Activated T-helper 1 cell treated with anti-CD3 and anti-CD28 coated beads, Interleukin-2, amount 50 U/mL, for 16 hours (primary cell): Measurements from ENCODE around the gene DOCK8.

Source experiments
- DNase-seq, 2 donors: peaks; one replicate each; pipeline ENCODE4 v3.0.0-alpha.2; 2020; ENCODE audit warnings: low read depth in 1 of 2, low spot score in 1 of 2

The DOCK8 gene

GRCh38 chr9:306907-307306 lies 92.2 kb downstream of the DOCK8 start:
- DNase-seq = peak in 1 of 2 donors; percentile 24

- DNase-seq = no peak
These were observed 97.2 kb downstream of the DOCK8 start for GRCh38 chr9:311841-312240.

GRCh38 chr9:312596-313320 lies 98.1 kb downstream of the DOCK8 start:
- no peak for DNase-seq

GRCh38 chr9:316382-316965 lies 101.8 kb downstream of the DOCK8 start:
- no peak for DNase-seq

GRCh38 chr9:318646-319045 lies 104.0 kb downstream of the DOCK8 start:
- DNase-seq = no peak

- DNase-seq = no peak
These were observed 110.3 kb downstream of the DOCK8 start for GRCh38 chr9:324971-325370.

GRCh38 chr9:326667-327066 lies 112.0 kb downstream of the DOCK8 start:
- DNase-seq = no peak

- DNase-seq = no peak
These were observed 113.8 kb downstream of the DOCK8 start for GRCh38 chr9:328453-328852.

- no peak for DNase-seq
These were observed 116.5 kb downstream of the DOCK8 start for GRCh38 chr9:331197-331596.

- DNase-seq = no peak
These were observed 120.7 kb downstream of the DOCK8 start for GRCh38 chr9:335373-335772.

- no peak for DNase-seq
These were observed 121.4 kb downstream of the DOCK8 start for GRCh38 chr9:336039-336438.

- DNase-seq = no peak
These were observed 123.9 kb downstream of the DOCK8 start for GRCh38 chr9:338602-339001.

GRCh38 chr9:341634-342421 lies 127.2 kb downstream of the DOCK8 start:
- no peak for DNase-seq

- DNase-seq = no peak
These were observed 129.1 kb downstream of the DOCK8 start for GRCh38 chr9:343773-344172.

- no peak for DNase-seq
These were observed 131.5 kb downstream of the DOCK8 start for GRCh38 chr9:346111-346571.

- DNase-seq = no peak
These were observed 133.1 kb downstream of the DOCK8 start for GRCh38 chr9:347667-348292.

GRCh38 chr9:350384-350783 lies 135.7 kb downstream of the DOCK8 start:
- no peak for DNase-seq

- DNase-seq = no peak
These were observed 137.3 kb downstream of the DOCK8 start for GRCh38 chr9:351916-352315.

- no peak for DNase-seq
These were observed 138.4 kb downstream of the DOCK8 start for GRCh38 chr9:353077-353476.

GRCh38 chr9:354453-354852 lies 139.8 kb downstream of the DOCK8 start:
- no peak for DNase-seq

GRCh38 chr9:357560-357959 lies 142.9 kb downstream of the DOCK8 start:
- no peak for DNase-seq
